Mesenchymal stem cell (in vitro differentiated cells and primary cell): Measurements from ENCODE around the gene MAP4K4.

Experiments used
- DNase-seq: peaks from one replicate; pipeline ENCODE4 v3.0.0-alpha.2; 2013
- H2AFZ ChIP-seq: one replicate; pipeline ENCODE4 v1.6.1; 2013; ENCODE audit warnings: low read depth, mild to moderate bottlenecking, control low read depth, inconsistent platforms, low read length, moderate library complexity
- H2AK5ac ChIP-seq: 2 replicates; pipeline ENCODE4 v1.6.1; 2013; ENCODE audit warnings: low read length, moderate library complexity, mild to moderate bottlenecking, inconsistent platforms; ENCODE audit not compliant: severe bottlenecking
- H2BK120ac ChIP-seq: one replicate; pipeline ENCODE4 v1.6.1; 2013; ENCODE audit warnings: low read depth, mild to moderate bottlenecking, inconsistent platforms, low read length, moderate library complexity
- H2BK12ac ChIP-seq, 2 experiments: one replicate each; pipeline ENCODE4 v1.6.1; 2013; ENCODE audit warnings: inconsistent platforms in 2 of 2, low read length in 2 of 2, mild to moderate bottlenecking in 2 of 2, moderate library complexity in 2 of 2, control low read depth in 1 of 2
- H2BK15ac ChIP-seq: one replicate; pipeline ENCODE4 v1.6.1; 2013; ENCODE audit warnings: mild to moderate bottlenecking, low read depth, inconsistent platforms; ENCODE audit not compliant: poor library complexity, severe bottlenecking
- H2BK5ac ChIP-seq: 2 replicates; pipeline ENCODE4 v1.6.1; 2013; ENCODE audit warnings: low read depth, mild to moderate bottlenecking, low read length, control low read depth, inconsistent platforms; ENCODE audit not compliant: poor library complexity, severe bottlenecking
- H3K14ac ChIP-seq, 2 experiments: one replicate each; pipeline ENCODE4 v1.6.1; 2013; ENCODE audit warnings: inconsistent platforms in 2 of 2, low read length in 2 of 2, control low read depth in 1 of 2, mild to moderate bottlenecking in 1 of 2, moderate library complexity in 1 of 2
- H3K18ac ChIP-seq, 2 experiments: one replicate each; pipeline ENCODE4 v1.6.1; 2013; ENCODE audit warnings: inconsistent platforms in 2 of 2, low read length in 2 of 2, control low read depth in 1 of 2, low read depth in 1 of 2, mild to moderate bottlenecking in 1 of 2
- H3K23ac ChIP-seq, 2 experiments: one replicate each; pipeline ENCODE4 v1.6.1; 2013; ENCODE audit warnings: inconsistent platforms in 2 of 2, low read length in 2 of 2, mild to moderate bottlenecking in 2 of 2, moderate library complexity in 2 of 2, control low read depth in 1 of 2
- H3K27ac ChIP-seq: 2 replicates; pipeline ENCODE4 v1.5.1; 2013; ENCODE audit warnings: mild to moderate bottlenecking, moderate library complexity, low read length, control low read depth, inconsistent platforms; ENCODE audit not compliant: poor library complexity, severe bottlenecking
- H3K27me3 ChIP-seq, 2 experiments: 2 replicates each; pipeline versions ENCODE4 v1.6.1 to v1.7.0; 2013; ENCODE audit warnings: low read length in 2 of 2, mild to moderate bottlenecking in 2 of 2, moderate library complexity in 2 of 2, control low read depth in 1 of 2, inconsistent platforms in 1 of 2; ENCODE audit not compliant: control insufficient read depth in 1 of 2, insufficient read depth in 1 of 2
- H3K36me3 ChIP-seq, 2 experiments: 2 replicates each; pipeline versions ENCODE4 v1.6.1 to v1.7.0; 2013; ENCODE audit warnings: low read length in 2 of 2, control low read depth in 1 of 2, inconsistent platforms in 1 of 2, low read depth in 1 of 2, mild to moderate bottlenecking in 1 of 2; ENCODE audit not compliant: insufficient read depth in 2 of 2, control insufficient read depth in 1 of 2
- H3K4ac ChIP-seq, 2 experiments: one replicate each; pipeline ENCODE4 v1.6.1; 2013; ENCODE audit warnings: inconsistent platforms in 2 of 2, low read length in 2 of 2, mild to moderate bottlenecking in 2 of 2, moderate library complexity in 2 of 2, control low read depth in 1 of 2, low read depth in 1 of 2
- H3K4me1 ChIP-seq: 2 replicates; pipeline ENCODE4 v1.6.1; 2013; ENCODE audit warnings: low read depth, low read length, control low read depth; ENCODE audit not compliant: control insufficient read depth, insufficient read depth
- H3K4me2 ChIP-seq: 2 replicates; pipeline ENCODE4 v1.6.1; 2013; ENCODE audit warnings: low read length, mild to moderate bottlenecking, inconsistent platforms; ENCODE audit not compliant: poor library complexity, severe bottlenecking
- H3K4me3 ChIP-seq, 2 experiments: 2 replicates each; pipeline versions ENCODE4 v1.5.1 to v1.7.0; 2013; ENCODE audit warnings: low read length in 2 of 2, mild to moderate bottlenecking in 2 of 2, control low read depth in 1 of 2, low read depth in 1 of 2; ENCODE audit not compliant: insufficient read depth in 1 of 2
- H3K79me1 ChIP-seq: replicated peaks from 2 replicates; pipeline ENCODE4 v1.6.1; 2013; ENCODE audit warnings: mild to moderate bottlenecking, control low read depth, low read length, inconsistent platforms; ENCODE audit not compliant: poor library complexity, severe bottlenecking
- H3K9ac ChIP-seq: 2 replicates; pipeline ENCODE4 v1.7.0; 2013; ENCODE audit warnings: mild to moderate bottlenecking, low read length, moderate library complexity
- H3K9me3 ChIP-seq: 2 replicates; pipeline ENCODE4 v1.7.0; 2013; ENCODE audit warnings: mild to moderate bottlenecking, low read length; ENCODE audit not compliant: control insufficient read depth
- H4K8ac ChIP-seq: one replicate; pipeline ENCODE4 v1.6.1; 2013; ENCODE audit warnings: inconsistent platforms, mild to moderate bottlenecking, low read length, moderate library complexity
- H4K91ac ChIP-seq: one replicate; pipeline ENCODE4 v1.6.1; 2013; ENCODE audit warnings: mild to moderate bottlenecking, low read length, inconsistent platforms
- WGBS: methylation state at CpG from one replicate; pipeline ENCODE4 v1.1.7; 2013; ENCODE audit warnings: mixed read lengths; 5-methylcytosine and 5-hydroxymethylcytosine counted together

Gene MAP4K4

DNA sequence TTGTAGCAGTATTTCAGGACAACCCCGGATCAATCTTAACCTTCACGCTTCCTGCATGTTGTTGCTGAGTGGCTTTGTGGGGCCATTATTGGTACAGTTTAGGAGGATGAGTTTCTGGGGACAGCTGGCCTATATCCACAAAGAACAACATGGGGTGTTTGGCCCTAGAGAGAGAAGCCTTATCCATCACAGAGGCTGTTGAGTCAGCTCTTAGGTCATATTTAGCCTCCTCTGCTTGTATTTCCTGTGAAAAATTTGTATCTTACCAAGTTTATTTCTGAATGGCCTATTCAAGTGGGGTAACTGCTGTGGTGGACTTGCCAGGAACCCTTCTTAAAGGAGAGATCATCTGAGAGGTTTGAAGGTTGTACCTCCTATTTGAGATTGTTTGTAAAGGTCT, 77.6 kb downstream of the MAP4K4 start:
- WGBS: 91% methylated on average over 2 of the region's 2 CpGs
- DNase-seq: peak; percentile 54
- peaks cover 16% of the 10 kb centered on the region for H3K4me1 ChIP-seq
- no peak overlapping the region for H3K27ac ChIP-seq
- no peak overlapping the region for H3K4me3 ChIP-seq
- no peak overlapping the region for H3K18ac ChIP-seq
- H3K27me3 ChIP-seq: no peaks in the 10 kb centered on the region
- H2BK12ac ChIP-seq: no peak overlapping the region
- H3K4me2 ChIP-seq: no peak overlapping the region
- no peak overlapping the region for H4K8ac ChIP-seq
- no peak overlapping the region for H2BK120ac ChIP-seq
- H3K23ac ChIP-seq: no peak overlapping the region
- H3K79me1 ChIP-seq: peaks cover 2% of the 10 kb centered on the region
- no peak overlapping the region for H2BK5ac ChIP-seq
- no peak overlapping the region for H4K91ac ChIP-seq
- H3K36me3 ChIP-seq: peaks cover 0 to 22% of the 10 kb centered on the region in 2 experiments
- no peak overlapping the region for H2BK15ac ChIP-seq
- no peak overlapping the region for H3K14ac ChIP-seq
- no peak overlapping the region for H2AFZ ChIP-seq
- no peak overlapping the region for H3K9ac ChIP-seq
- H3K4ac ChIP-seq: no peak overlapping the region
- no peak overlapping the region for H2AK5ac ChIP-seq
- no peaks in the 10 kb centered on the region for H3K9me3 ChIP-seq

DNA sequence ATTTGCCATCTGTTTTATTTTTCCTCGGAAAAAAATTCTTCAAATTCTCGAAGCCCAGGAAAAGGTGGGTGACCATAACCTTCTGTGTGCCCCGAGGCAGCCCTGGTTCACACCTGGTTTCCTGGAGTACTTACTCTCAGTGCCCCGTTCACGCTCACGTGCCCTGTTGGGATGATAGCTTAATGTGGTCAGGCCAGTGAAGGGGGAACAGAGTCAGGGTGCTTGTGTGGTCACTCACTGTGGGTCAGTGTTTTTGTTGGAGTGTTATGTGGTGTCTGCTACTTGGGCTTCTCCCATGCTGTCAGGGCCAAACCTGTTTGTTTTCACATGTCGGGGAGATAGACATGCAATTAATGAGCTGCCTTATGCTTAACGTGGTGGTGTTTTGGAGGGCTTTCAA, 78.1 kb downstream of the MAP4K4 start:
- Histone ChIP-seq H3K9me3 (no peaks in the 10 kb centered on the region), H3K79me1 (peaks cover 2% of the 10 kb centered on the region), H2BK15ac (no peak overlapping the region), H3K4me2 (no peak overlapping the region), H3K4me1 (peaks cover 15% of the 10 kb centered on the region), H2BK12ac (peak overlapping the region in 1 of 2 experiments; percentile 49), H3K14ac (no peak overlapping the region), H3K36me3 (peaks cover 0 to 22% of the 10 kb centered on the region in 2 experiments), H2AFZ (no peak overlapping the region), H4K8ac (no peak overlapping the region), H3K27me3 (no peaks in the 10 kb centered on the region), H3K4me3 (no peak overlapping the region), H3K9ac (no peak overlapping the region), H2BK120ac (no peak overlapping the region), H3K4ac (no peak overlapping the region), H2BK5ac (no peak overlapping the region), H3K27ac (peak overlapping the region; percentile 10), H2AK5ac (no peak overlapping the region), H4K91ac (peak overlapping the region; percentile 18), H3K18ac (no peak overlapping the region), H3K23ac (no peak overlapping the region)
- no peak for DNase-seq
- 86% methylated on average over 8 of the region's 8 CpGs for WGBS

DNA sequence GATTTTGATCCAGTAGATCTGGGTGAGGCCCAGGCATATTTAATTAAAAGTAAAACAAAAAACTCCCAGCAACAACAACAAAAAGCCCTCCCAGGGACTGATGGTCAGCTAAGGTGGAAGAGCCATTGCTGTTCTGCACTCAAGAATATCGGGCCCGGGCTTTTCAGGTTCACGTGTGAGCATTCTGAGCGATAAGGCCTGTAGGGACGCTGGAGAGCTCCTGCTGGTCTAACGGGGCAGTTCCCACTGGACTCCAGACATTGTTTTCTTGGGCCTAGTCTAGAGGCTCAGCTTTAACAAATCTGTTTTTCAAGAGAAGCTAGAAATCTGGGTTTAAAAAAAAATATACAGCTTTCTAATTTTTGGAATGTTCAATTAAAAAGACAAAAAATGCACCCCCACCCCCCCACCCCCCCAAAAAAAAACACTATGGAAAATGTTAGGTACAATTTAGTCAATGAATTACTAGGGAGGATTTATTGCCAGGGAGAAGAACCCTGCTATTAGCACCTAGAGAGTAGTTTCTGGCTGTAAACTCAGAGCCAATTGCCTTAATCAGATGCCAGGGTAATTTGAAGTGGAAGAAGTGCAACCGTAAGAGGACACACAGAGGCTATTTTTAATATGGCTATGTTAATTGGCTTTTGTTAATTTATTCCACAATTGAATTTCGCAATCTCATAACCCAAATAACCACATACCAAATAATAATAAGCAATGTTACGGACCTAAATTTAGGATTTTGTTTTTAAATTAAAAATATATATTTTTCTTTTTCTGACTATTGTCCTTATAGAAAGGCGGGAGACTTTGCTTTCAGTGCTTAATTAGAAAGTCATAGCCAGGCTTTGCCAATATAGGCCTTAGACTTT, 78.9 kb downstream of the MAP4K4 start:
- no peaks in the 10 kb centered on the region for H3K9me3 ChIP-seq
- H3K4me2 ChIP-seq: no peak overlapping the region
- H3K27me3 ChIP-seq: no peaks in the 10 kb centered on the region
- H3K4ac ChIP-seq: no peak overlapping the region
- no peak overlapping the region for H3K4me3 ChIP-seq
- H3K23ac ChIP-seq: no peak overlapping the region
- peak overlapping the region; percentile 25 for H3K27ac ChIP-seq
- H3K14ac ChIP-seq: no peak overlapping the region
- no peak overlapping the region for H4K91ac ChIP-seq
- no peak for DNase-seq
- 55% methylated on average over 7 of the region's 10 CpGs for WGBS
- no peak overlapping the region for H3K18ac ChIP-seq
- H2BK12ac ChIP-seq: no peak overlapping the region
- no peak overlapping the region for H4K8ac ChIP-seq
- H3K9ac ChIP-seq: no peak overlapping the region
- H3K36me3 ChIP-seq: peaks cover 0 to 22% of the 10 kb centered on the region in 2 experiments
- H2BK120ac ChIP-seq: no peak overlapping the region
- no peak overlapping the region for H2AFZ ChIP-seq
- H2BK15ac ChIP-seq: no peak overlapping the region
- H2AK5ac ChIP-seq: no peak overlapping the region
- peaks cover 18% of the 10 kb centered on the region for H3K4me1 ChIP-seq
- no peak overlapping the region for H2BK5ac ChIP-seq
- no peaks in the 10 kb centered on the region for H3K79me1 ChIP-seq

DNA sequence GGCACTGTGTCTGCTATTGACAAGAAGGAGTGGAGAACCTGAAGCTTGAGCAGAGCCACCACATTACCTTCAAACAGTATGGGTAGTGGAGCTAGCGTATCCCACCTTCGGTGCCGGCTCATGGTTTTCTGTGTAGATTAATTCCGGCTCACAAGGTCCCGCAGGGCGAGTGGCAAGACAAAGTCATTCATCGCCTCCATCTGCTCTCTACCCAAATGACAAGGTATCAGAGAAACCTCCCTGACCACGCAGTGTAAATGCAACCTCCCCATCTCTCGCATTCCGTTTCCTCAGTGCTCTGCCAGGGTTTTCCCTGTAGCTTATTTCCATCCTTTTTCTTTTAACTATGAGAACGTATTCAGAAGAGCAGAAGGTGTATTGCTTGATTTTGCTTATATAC, 79.8 kb downstream of the MAP4K4 start:
- no peaks in the 10 kb centered on the region for H3K79me1 ChIP-seq
- H3K4me1 ChIP-seq: peaks cover 18% of the 10 kb centered on the region
- H3K4me3 ChIP-seq: no peak overlapping the region
- peaks cover 0 to 19% of the 10 kb centered on the region in 2 experiments for H3K36me3 ChIP-seq
- 90% methylated on average over 11 of the region's 11 CpGs for WGBS
- H3K18ac ChIP-seq: no peak overlapping the region
- H3K27ac ChIP-seq: no peak overlapping the region
- no peak overlapping the region for H3K14ac ChIP-seq
- no peak overlapping the region for H2BK12ac ChIP-seq
- no peaks in the 10 kb centered on the region for H3K9me3 ChIP-seq
- no peak overlapping the region for H3K9ac ChIP-seq
- no peaks in the 10 kb centered on the region for H3K27me3 ChIP-seq
- no peak overlapping the region for H2AFZ ChIP-seq
- no peak overlapping the region for H3K4ac ChIP-seq
- DNase-seq: no peak
- H4K8ac ChIP-seq: no peak overlapping the region
- no peak overlapping the region for H3K23ac ChIP-seq
- no peak overlapping the region for H2BK15ac ChIP-seq
- no peak overlapping the region for H2BK120ac ChIP-seq
- H3K4me2 ChIP-seq: no peak overlapping the region
- no peak overlapping the region for H2AK5ac ChIP-seq
- H2BK5ac ChIP-seq: no peak overlapping the region
- H4K91ac ChIP-seq: no peak overlapping the region
